ENCODE data around the gene NYNRIN.

- TF ChIP-seq CTCF (IDR thresholded peaks at IDR 0.05): no peak
- no peak for TF ChIP-seq POLR2A (IDR thresholded peaks at IDR 0.05)
Observed at GRCh38 chr14:24372701-24373416, 25.9 kb upstream of the NYNRIN start.
